ENCODE data around the gene IDS. TPM values are rescaled to one million over a fixed set of nuclear protein-coding genes. Genes with fewer than 3 reads are reported as not detected.

IDS gene
- total and polyA plus RNA-seq, 2 of the 8 experiments (the other 6 are each of a cell fraction or from before 2014, with no cell fraction given) = 19.9 to 20.7 TPM

GRCh38 chrX:149467920-149468319 lies 37.2 kb downstream of the IDS start:
- Histone ChIP-seq H3K79me2 (ENCODE audit: control insufficient read depth in 1 of 2, insufficient read depth in 2 of 2, low read length in 2 of 2) (no peaks in the 10 kb centered on the region), H4K8ac (ENCODE audit: extremely low read depth, insufficient read depth, low read length) (no peak overlapping the region), H2AK5ac (ENCODE audit: low read depth, low read length) (no peak overlapping the region), H2BK120ac (replicated peaks; ENCODE audit: low read depth, low read length) (no peak overlapping the region), H3K23ac (ENCODE audit: insufficient read length) (no peak overlapping the region), H3K56ac (replicated peaks; ENCODE audit: insufficient read length, low read depth, low read length) (no peak overlapping the region), H3K4ac (replicated peaks; ENCODE audit: insufficient read length, low read depth, low read length) (no peak overlapping the region), H3K4me3 (ENCODE audit: extremely low read depth in 1 of 4, insufficient read depth in 2 of 4, low read depth in 3 of 4, low read length in 4 of 4) (no peak overlapping the region), H3K4me1 (replicated peaks in 1 of 4; ENCODE audit: control insufficient read depth in 3 of 4, insufficient read depth in 4 of 4, low read length in 3 of 4) (no peaks in the 10 kb centered on the region), H2AFZ (ENCODE audit: low read length) (no peak overlapping the region), H4K91ac (replicated peaks; ENCODE audit: insufficient read length, low read length) (no peak overlapping the region), H2BK20ac (ENCODE audit: low read length) (no peak overlapping the region), H4K20me1 (replicated peaks in 1 of 2; ENCODE audit: control insufficient read depth in 1 of 2, insufficient read depth in 2 of 2, low read length in 2 of 2) (no peaks in the 10 kb centered on the region), H2BK12ac (ENCODE audit: low read depth, low read length) (no peak overlapping the region), H3K27ac (ENCODE audit: low read depth, low read length) (no peak overlapping the region), H4K5ac (ENCODE audit: insufficient read length, low read depth, low read length) (no peak overlapping the region), H3K79me1 (ENCODE audit: low read depth, low read length) (no peaks in the 10 kb centered on the region), H3K18ac (ENCODE audit: extremely low read depth, low read length) (no peak overlapping the region), H2BK15ac (ENCODE audit: low read length) (no peak overlapping the region), H3K23me2 (ENCODE audit: low read depth, low read length) (no peaks in the 10 kb centered on the region), H3K36me3 (ENCODE audit: control insufficient read depth in 2 of 4, insufficient read depth in 4 of 4, low read length in 3 of 4) (no peaks in the 10 kb centered on the region), H3K9ac (replicated peaks in 1 of 4; ENCODE audit: extremely low read depth in 1 of 4, low read depth in 3 of 4, low read length in 3 of 4) (no peak overlapping the region), H3K14ac (ENCODE audit: insufficient read length) (no peak overlapping the region), H3K9me3 (ENCODE audit: insufficient read depth in 2 of 2, low read depth in 1 of 2, low read length in 1 of 2) (peaks cover 4 to 5% of the 10 kb centered on the region in 2 experiments; a peak in 1 of 4 replicates), H3K27me3 (replicated peaks in 1 of 4; ENCODE audit: control insufficient read depth in 3 of 4, extremely low read depth in 1 of 4, insufficient read depth in 3 of 4, low read length in 3 of 4) (no peaks in the 10 kb centered on the region), H2BK5ac (ENCODE audit: low read depth, low read length) (no peak overlapping the region), H3K4me2 (ENCODE audit: insufficient read depth in 1 of 2, low read depth in 2 of 2, low read length in 2 of 2) (no peak overlapping the region)
- WGBS, 2 experiments (ENCODE audit: extremely low coverage in 1 of 2, insufficient coverage in 1 of 2, insufficient read length in 1 of 2, insufficient replicate concordance in 2 of 2, low coverage in 1 of 2, low lambda C conversion rate in 2 of 2, missing lambda C conversion rate in 1 of 2) = 91% methylated on average over 3 of the region's 5 CpGs; no CpG with 5 or more reads in 1 of the 2 experiments
- CTCF ChIA-PET (ENCODE audit: partially characterized antibody) = interaction anchor here (1.1 to 1.8 kb wide), 2 partner anchors 63 to 181 kb away, joined by 3 to 6 read pairs; no protein-coding TSS in a partner anchor
- POLR2A ChIA-PET (ENCODE audit: partially characterized antibody) = no interaction called here
- DNase-seq (ENCODE audit: low read depth in 1 of 2, low spot score in 2 of 2) = no peak
- no peak for FAIRE-seq
- TF ChIP-seq SUZ12 (IDR thresholded peaks at IDR 0.05; ENCODE audit: low read length) (no peak), POU5F1 (IDR thresholded peaks at IDR 0.05; ENCODE audit: low read depth, low read length) (no peak), NANOG (IDR thresholded peaks at IDR 0.05; ENCODE audit: insufficient read depth, low read depth, low read length, poor library complexity, severe bottlenecking) (no peak), JUND (IDR thresholded peaks at IDR 0.05; ENCODE audit: low read length) (no peak), FOSL1 (IDR thresholded peaks at IDR 0.05; ENCODE audit: insufficient read depth, low read depth, low read length) (no peak), CTCF (IDR thresholded peaks at IDR 0.05; ENCODE audit: control extremely low read depth in 1 of 3, insufficient read depth in 1 of 3, low read depth in 1 of 3, low read length in 3 of 3) (no peak), CTBP2 (IDR thresholded peaks at IDR 0.05; ENCODE audit: borderline replicate concordance, insufficient read depth, insufficient read length, low read length) (no peak), TEAD4 (IDR thresholded peaks at IDR 0.05; ENCODE audit: low read depth, low read length) (no peak), PHF8 (conservative IDR thresholded peaks at IDR 0.05; ENCODE audit: low read depth, low read length) (no peak), TAF7 (optimal IDR thresholded peaks at IDR 0.05; ENCODE audit: borderline replicate concordance, low read depth, low read length) (no peak), YY1 (IDR thresholded peaks at IDR 0.05; ENCODE audit: low read depth, low read length) (no peak), GABPA (IDR thresholded peaks at IDR 0.05; ENCODE audit: borderline replicate concordance, insufficient read depth, low read length) (no peak)

All from H1 (cell line).